Tibial nerve (tissue), 4 donors: Measurements from ENCODE around the gene HPSE2. TPM values are rescaled to one million over a fixed set of nuclear protein-coding genes. Genes with fewer than 3 reads are reported as not detected.

Source experiments
- DNase-seq, 2 donors: peaks; one replicate each; pipeline ENCODE4 v3.0.0-alpha.2; 2019; ENCODE audit warnings: low spot score in 2 of 2
- H3K27ac ChIP-seq, 4 donors: fragments of 200-600 bp; sonication (generic) in 3 of 4; one replicate each; pipeline ENCODE4 v1.5.1; 2017 to 2019; ENCODE audit warnings: mild to moderate bottlenecking in 1 of 4
- H3K27me3 ChIP-seq, 2 donors: fragments of 200-600 bp; sonication (generic) in 1 of 2; one replicate each; pipeline versions ENCODE4 v1.5.1 to v1.6.0; 2017 to 2019
- H3K36me3 ChIP-seq, 3 donors: fragments of 200-600 bp; sonication (generic); one replicate each; pipeline ENCODE4 v1.5.1; 2018 to 2019
- H3K4me1 ChIP-seq, 4 donors: fragments of 200-600 bp; sonication (generic) in 3 of 4; one replicate each; pipeline ENCODE4 v1.5.1; 2017 to 2019
- H3K4me3 ChIP-seq, 4 donors: fragments of 200-600 bp; sonication (generic) in 3 of 4; one replicate each; pipeline ENCODE4 v1.5.1; 2017 to 2019; ENCODE audit warnings: mild to moderate bottlenecking in 1 of 4, moderate library complexity in 1 of 4
- H3K9me3 ChIP-seq, 4 donors: fragments of 200-600 bp; sonication (generic) in 3 of 4; one replicate each; pipeline ENCODE4 v1.5.1; 2017 to 2019
- EP300 ChIP-seq, 2 donors: sonication (generic); formaldehyde crosslinking; IDR thresholded peaks; one replicate each; pipeline ENCODE4 v1.6.1; 2017; ENCODE audit warnings: antibody characterized with exemption in 2 of 2, mild to moderate bottlenecking in 1 of 2
- POLR2A ChIP-seq, 2 donors: fragments of 450-650 bp; IDR thresholded peaks; one replicate each; pipeline ENCODE4 v1.6.1; 2017; ENCODE audit warnings: antibody characterized with exemption in 2 of 2, mild to moderate bottlenecking in 2 of 2, moderate library complexity in 2 of 2
- WGBS, 2 donors: methylation state at CpG; one replicate each; pipeline ENCODE4 v1.1.5; 2018; 5-methylcytosine and 5-hydroxymethylcytosine counted together
- total RNA-seq, 4 donors: library from RNA; depleted of rRNA; stranded (reverse); fragments of >200 nt; gene quantifications; one replicate each; pipeline ENCODE4 v1.1.0, GENCODE V29; 2016
- TF ChIP-seq, protein P1 (sequence below), 5 experiments: fragments of 200-600 bp in 3 of 5; fragments of 450-650 bp in 2 of 5; sonication (generic) in 3 of 5; IDR thresholded peaks; one replicate each; pipeline ENCODE4 v1.5.1; 2016 to 2019; ENCODE audit warnings: antibody characterized with exemption in 5 of 5, mild to moderate bottlenecking in 3 of 5, moderate library complexity in 2 of 5

Gene HPSE2
- total RNA-seq, 4 donors from 2014 or later = 0.63 TPM; not detected in 3

GRCh38 chr10:98892523-98892922, 343.1 kb downstream of the HPSE2 start:
- Histone ChIP-seq H3K36me3 (no peaks in the 10 kb centered on the region), H3K27ac (no peak overlapping the region), H3K4me3 (no peak overlapping the region), H3K4me1 (no peaks in the 10 kb centered on the region), H3K9me3 (no peaks in the 10 kb centered on the region), H3K27me3 (no peaks in the 10 kb centered on the region)
- no peak for DNase-seq
- TF ChIP-seq POLR2A (IDR thresholded peaks at IDR 0.05) = no peak
- no peak for TF ChIP-seq EP300 (IDR thresholded peaks at IDR 0.05)
- 79 to 84% methylated on average over 1 of the region's 1 CpG for WGBS, 2 donors

DNA sequence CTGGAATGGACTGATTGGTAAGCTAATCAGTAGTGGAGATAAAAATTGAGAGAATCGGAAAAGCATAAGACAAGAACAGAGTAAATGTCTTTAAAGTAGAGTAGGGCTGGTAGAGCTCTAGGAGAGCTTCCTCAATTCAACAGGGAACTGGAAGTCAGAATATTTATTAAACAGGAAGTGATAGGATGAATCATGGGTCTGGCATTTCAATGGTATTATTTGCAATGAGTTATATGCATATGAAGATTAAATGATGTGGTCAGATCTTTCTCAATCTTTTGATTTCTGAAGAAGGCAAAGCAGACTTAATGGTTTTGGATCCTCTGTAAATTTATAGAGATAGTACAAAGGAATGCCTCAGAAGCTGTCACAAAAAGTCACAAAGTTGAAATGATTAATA, 349.0 kb downstream of the HPSE2 start:
- Histone ChIP-seq H3K9me3 (no peaks in the 10 kb centered on the region), H3K4me3 (no peak overlapping the region), H3K27ac (no peak overlapping the region), H3K4me1 (no peaks in the 10 kb centered on the region), H3K27me3 (no peaks in the 10 kb centered on the region), H3K36me3 (no peaks in the 10 kb centered on the region)
- WGBS, 2 donors = 82 to 85% methylated on average over 1 of the region's 1 CpG
- no peak for DNase-seq
- no peak for TF ChIP-seq EP300 (IDR thresholded peaks at IDR 0.05)
- TF ChIP-seq POLR2A (IDR thresholded peaks at IDR 0.05) = no peak
- TF ChIP-seq, protein P1, sequence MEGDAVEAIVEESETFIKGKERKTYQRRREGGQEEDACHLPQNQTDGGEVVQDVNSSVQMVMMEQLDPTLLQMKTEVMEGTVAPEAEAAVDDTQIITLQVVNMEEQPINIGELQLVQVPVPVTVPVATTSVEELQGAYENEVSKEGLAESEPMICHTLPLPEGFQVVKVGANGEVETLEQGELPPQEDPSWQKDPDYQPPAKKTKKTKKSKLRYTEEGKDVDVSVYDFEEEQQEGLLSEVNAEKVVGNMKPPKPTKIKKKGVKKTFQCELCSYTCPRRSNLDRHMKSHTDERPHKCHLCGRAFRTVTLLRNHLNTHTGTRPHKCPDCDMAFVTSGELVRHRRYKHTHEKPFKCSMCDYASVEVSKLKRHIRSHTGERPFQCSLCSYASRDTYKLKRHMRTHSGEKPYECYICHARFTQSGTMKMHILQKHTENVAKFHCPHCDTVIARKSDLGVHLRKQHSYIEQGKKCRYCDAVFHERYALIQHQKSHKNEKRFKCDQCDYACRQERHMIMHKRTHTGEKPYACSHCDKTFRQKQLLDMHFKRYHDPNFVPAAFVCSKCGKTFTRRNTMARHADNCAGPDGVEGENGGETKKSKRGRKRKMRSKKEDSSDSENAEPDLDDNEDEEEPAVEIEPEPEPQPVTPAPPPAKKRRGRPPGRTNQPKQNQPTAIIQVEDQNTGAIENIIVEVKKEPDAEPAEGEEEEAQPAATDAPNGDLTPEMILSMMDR (IDR thresholded peaks at IDR 0.05) = no peak

- Histone ChIP-seq H3K36me3 (no peaks in the 10 kb centered on the region), H3K27ac (no peak overlapping the region), H3K27me3 (no peaks in the 10 kb centered on the region), H3K4me3 (no peak overlapping the region), H3K4me1 (no peaks in the 10 kb centered on the region), H3K9me3 (no peaks in the 10 kb centered on the region)
- no peak for TF ChIP-seq POLR2A (IDR thresholded peaks at IDR 0.05)
- TF ChIP-seq EP300 (IDR thresholded peaks at IDR 0.05) = no peak
- TF ChIP-seq, protein P1 (IDR thresholded peaks at IDR 0.05) = no peak
- no peak for DNase-seq
These were observed 350.3 kb downstream of the HPSE2 start for GRCh38 chr10:98885378-98885777.

DNA sequence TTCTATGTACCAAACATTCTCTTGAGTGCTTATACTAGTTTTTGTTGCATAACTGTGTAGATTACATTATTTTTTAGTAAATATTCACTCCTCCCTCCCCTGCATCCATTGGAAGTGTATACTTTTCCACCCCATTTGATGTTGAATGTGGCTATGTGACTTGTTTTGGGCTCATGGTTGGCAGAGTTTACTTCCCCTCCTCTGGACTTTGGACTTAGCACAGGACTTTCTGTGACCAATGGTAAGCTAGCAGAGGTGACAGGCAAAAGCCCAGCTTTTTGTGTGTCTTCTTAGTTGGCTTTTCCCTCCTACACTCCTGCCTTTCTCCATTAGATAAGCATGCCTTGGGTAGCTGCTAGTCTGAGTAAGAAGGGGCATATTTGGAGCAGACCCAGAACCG, 353.9 kb downstream of the HPSE2 start:
- no peaks in the 10 kb centered on the region for H3K4me1 ChIP-seq
- TF ChIP-seq POLR2A (IDR thresholded peaks at IDR 0.05) (no peak), EP300 (IDR thresholded peaks at IDR 0.05) (no peak)
- H3K36me3 ChIP-seq = no peaks in the 10 kb centered on the region
- no peak overlapping the region for H3K4me3 ChIP-seq
- no peak for DNase-seq
- 83 to 89% methylated on average over 1 of the region's 1 CpG for WGBS, 2 donors
- no peaks in the 10 kb centered on the region for H3K27me3 ChIP-seq
- no peak overlapping the region for H3K27ac ChIP-seq
- no peaks in the 10 kb centered on the region for H3K9me3 ChIP-seq

GRCh38 chr10:98880971-98881370, 354.7 kb downstream of the HPSE2 start:
- H3K4me3 ChIP-seq = no peak overlapping the region
- H3K27me3 ChIP-seq = no peaks in the 10 kb centered on the region
- H3K27ac ChIP-seq = no peak overlapping the region
- no peaks in the 10 kb centered on the region for H3K36me3 ChIP-seq
- no peak for DNase-seq
- H3K9me3 ChIP-seq = no peaks in the 10 kb centered on the region
- no peaks in the 10 kb centered on the region for H3K4me1 ChIP-seq
- TF ChIP-seq, protein P1 (IDR thresholded peaks at IDR 0.05) = no peak
- no peak for TF ChIP-seq EP300 (IDR thresholded peaks at IDR 0.05)
- no peak for TF ChIP-seq POLR2A (IDR thresholded peaks at IDR 0.05)
- 71 to 73% methylated on average over 2 of the region's 2 CpGs for WGBS, 2 donors

DNA sequence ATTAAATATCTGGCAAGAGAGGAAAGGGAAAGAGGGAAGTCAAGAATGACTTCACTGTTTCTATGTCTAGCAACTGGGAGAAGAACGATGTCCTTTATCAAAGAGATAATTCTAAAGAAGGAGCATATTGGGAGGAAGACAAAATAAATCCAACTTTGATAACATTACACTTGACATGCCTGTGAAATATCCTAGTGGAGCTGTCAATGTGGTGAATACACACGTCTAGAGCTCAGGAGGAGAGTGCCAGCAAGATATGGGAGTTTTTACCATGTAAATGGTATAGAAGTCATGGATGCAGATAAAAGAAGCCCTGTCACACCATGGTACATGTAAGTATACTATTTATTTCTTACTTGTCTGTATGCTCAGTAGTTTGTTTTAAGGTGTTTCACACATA, 356.7 kb downstream of the HPSE2 start:
- DNase-seq = no peak
- no peaks in the 10 kb centered on the region for H3K36me3 ChIP-seq
- H3K4me3 ChIP-seq = no peak overlapping the region
- WGBS, 2 donors = 33 to 36% methylated on average over 2 of the region's 2 CpGs
- TF ChIP-seq, protein P1 (IDR thresholded peaks at IDR 0.05) = no peak
- no peak for TF ChIP-seq EP300 (IDR thresholded peaks at IDR 0.05)
- no peak for TF ChIP-seq POLR2A (IDR thresholded peaks at IDR 0.05)
- H3K4me1 ChIP-seq = no peaks in the 10 kb centered on the region
- no peak overlapping the region for H3K27ac ChIP-seq
- no peaks in the 10 kb centered on the region for H3K9me3 ChIP-seq
- H3K27me3 ChIP-seq = no peaks in the 10 kb centered on the region
